Fibroblast of mammary gland (primary cell): Measurements from ENCODE around the gene ZBTB42.

Experiments used
- DNase-seq: peaks from one replicate; pipeline ENCODE4 v3.0.0-alpha.2; 2010; ENCODE audit warnings: low read depth
- H3K4me3 ChIP-seq: 2 replicates; pipeline ENCODE4 v1.5.1; 2011; ENCODE audit warnings: low read depth, mild to moderate bottlenecking, low read length, moderate library complexity; ENCODE audit not compliant: control insufficient read depth
- TF ChIP-seq, protein P1 (sequence below): conservative IDR thresholded peaks from 2 replicates; pipeline ENCODE4 v1.5.1; 2011; ENCODE audit warnings: low read depth, low read length, inconsistent platforms; ENCODE audit not compliant: control insufficient read depth, insufficient read depth

Gene ZBTB42

GRCh38 chr14:104817930-104818713 is 17.2 kb downstream of the ZBTB42 start:
- TF ChIP-seq, protein P1, sequence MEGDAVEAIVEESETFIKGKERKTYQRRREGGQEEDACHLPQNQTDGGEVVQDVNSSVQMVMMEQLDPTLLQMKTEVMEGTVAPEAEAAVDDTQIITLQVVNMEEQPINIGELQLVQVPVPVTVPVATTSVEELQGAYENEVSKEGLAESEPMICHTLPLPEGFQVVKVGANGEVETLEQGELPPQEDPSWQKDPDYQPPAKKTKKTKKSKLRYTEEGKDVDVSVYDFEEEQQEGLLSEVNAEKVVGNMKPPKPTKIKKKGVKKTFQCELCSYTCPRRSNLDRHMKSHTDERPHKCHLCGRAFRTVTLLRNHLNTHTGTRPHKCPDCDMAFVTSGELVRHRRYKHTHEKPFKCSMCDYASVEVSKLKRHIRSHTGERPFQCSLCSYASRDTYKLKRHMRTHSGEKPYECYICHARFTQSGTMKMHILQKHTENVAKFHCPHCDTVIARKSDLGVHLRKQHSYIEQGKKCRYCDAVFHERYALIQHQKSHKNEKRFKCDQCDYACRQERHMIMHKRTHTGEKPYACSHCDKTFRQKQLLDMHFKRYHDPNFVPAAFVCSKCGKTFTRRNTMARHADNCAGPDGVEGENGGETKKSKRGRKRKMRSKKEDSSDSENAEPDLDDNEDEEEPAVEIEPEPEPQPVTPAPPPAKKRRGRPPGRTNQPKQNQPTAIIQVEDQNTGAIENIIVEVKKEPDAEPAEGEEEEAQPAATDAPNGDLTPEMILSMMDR: no peak
- DNase-seq: no peak
- no peak overlapping the region for H3K4me3 ChIP-seq

GRCh38 chr14:104818714-104819161 is 17.8 kb downstream of the ZBTB42 start:
- H3K4me3 ChIP-seq: no peak overlapping the region
- DNase-seq: no peak
- TF ChIP-seq, protein P1: no peak

GRCh38 chr14:104819361-104819781 is 18.5 kb downstream of the ZBTB42 start:
- TF ChIP-seq, protein P1: no peak
- no peak overlapping the region for H3K4me3 ChIP-seq
- no peak for DNase-seq

- peak; percentile 67 for DNase-seq
- TF ChIP-seq, protein P1: peak; percentile 53
- no peak overlapping the region for H3K4me3 ChIP-seq
These were observed 19.8 kb downstream of the ZBTB42 start for GRCh38 chr14:104820669-104821228.

GRCh38 chr14:104821229-104821945 is 20.5 kb downstream of the ZBTB42 start:
- TF ChIP-seq, protein P1: no peak
- no peak overlapping the region for H3K4me3 ChIP-seq
- no peak for DNase-seq

DNA sequence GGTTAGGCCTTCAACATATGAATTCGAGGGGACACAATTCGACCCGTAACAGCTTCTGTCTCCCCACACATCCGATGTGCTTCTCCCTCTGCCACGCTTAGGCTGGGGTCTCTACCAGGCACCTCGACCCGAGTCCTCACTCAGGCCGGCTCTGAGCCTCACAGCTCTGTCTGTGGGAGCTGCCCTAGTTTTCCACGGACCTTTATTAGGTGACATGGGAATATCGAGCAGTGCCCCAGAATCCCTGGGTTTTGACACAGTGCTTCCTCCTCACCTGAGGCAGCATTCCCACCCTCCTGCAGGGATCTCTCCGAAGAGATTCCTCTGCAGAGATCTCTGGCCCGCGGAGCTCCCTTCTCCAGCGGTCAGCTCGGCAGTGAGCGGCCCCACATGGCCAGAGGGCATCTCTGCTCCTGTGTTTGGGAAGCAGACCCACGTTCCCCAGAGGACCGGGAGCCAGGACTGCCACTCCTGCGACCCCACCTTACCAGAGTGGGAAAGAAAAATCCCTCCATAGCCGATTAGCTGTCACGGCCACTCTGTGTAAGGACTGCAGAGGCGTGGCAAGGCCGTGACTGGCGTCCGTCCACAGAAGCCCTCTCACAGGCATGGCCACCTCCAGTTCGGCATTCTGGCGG is 21.2 kb downstream of the ZBTB42 start:
- TF ChIP-seq, protein P1: no peak
- DNase-seq: no peak
- no peak overlapping the region for H3K4me3 ChIP-seq
